H1 (cell line): ENCODE results near the gene FXR2. TPM values are rescaled to one million over a fixed set of nuclear protein-coding genes. Genes with fewer than 3 reads are reported as not detected.

ENCODE experiments used
- CTCF ChIA-PET: fragments of 300-600 bp; sonication (Branson Sonifier 250); formaldehyde crosslinking; loops from one replicate; lab custom pipeline; 2021; ENCODE audit not compliant: partially characterized antibody; lab: Charles Lee
- POLR2A ChIA-PET: fragments of 300-600 bp; sonication (Branson Sonifier 250); formaldehyde crosslinking; loops from one replicate; lab custom pipeline; 2021; ENCODE audit warnings: inconsistent platforms; ENCODE audit not compliant: partially characterized antibody; lab: Charles Lee
- DNase-seq, 2 experiments: peaks; one replicate each; pipeline versions ENCODE4 v3.0.0 to v3.0.0-alpha.2; 2010 to 2022; ENCODE audit warnings: low spot score in 2 of 2, low read depth in 1 of 2, mixed read lengths in 1 of 2
- FAIRE-seq: peaks from 2 replicates; lab custom pipeline; 2011; peaks lifted over from hg19 to GRCh38; lab: Jason Lieb, UNC
- H2AFZ ChIP-seq: 2 replicates; pipeline ENCODE4 v1.8.1; 2012; ENCODE audit warnings: low read length, inconsistent platforms
- H2AK5ac ChIP-seq: 2 replicates; pipeline ENCODE4 v1.6.1; 2013; ENCODE audit warnings: low read depth, low read length
- H2BK120ac ChIP-seq: replicated peaks from 2 replicates; pipeline ENCODE3; 2013; ENCODE audit warnings: low read depth, low read length, inconsistent platforms
- H2BK12ac ChIP-seq: 2 replicates; pipeline ENCODE4 v1.6.1; 2013; ENCODE audit warnings: low read depth, low read length
- H2BK15ac ChIP-seq: 2 replicates; pipeline ENCODE4 v1.6.1; 2013; ENCODE audit warnings: low read length
- H2BK20ac ChIP-seq: 2 replicates; pipeline ENCODE4 v1.6.1; 2013; ENCODE audit warnings: low read length
- H2BK5ac ChIP-seq: 2 replicates; pipeline ENCODE4 v1.6.1; 2013; ENCODE audit warnings: low read depth, low read length
- H3K14ac ChIP-seq: 2 replicates; pipeline ENCODE4 v1.6.1; 2013; ENCODE audit warnings: inconsistent platforms; ENCODE audit not compliant: insufficient read length
- H3K18ac ChIP-seq: 2 replicates; pipeline ENCODE4 v1.6.1; 2013; ENCODE audit warnings: low read length; ENCODE audit errors: extremely low read depth
- H3K23ac ChIP-seq: 2 replicates; pipeline ENCODE4 v1.6.1; 2013; ENCODE audit warnings: inconsistent platforms; ENCODE audit not compliant: insufficient read length
- H3K23me2 ChIP-seq: 2 replicates; pipeline ENCODE4 v1.6.1; 2013; ENCODE audit warnings: low read depth, low read length
- H3K27ac ChIP-seq: 2 replicates; pipeline ENCODE4 v1.6.1; 2011; ENCODE audit warnings: low read depth, low read length, inconsistent platforms
- H3K27me3 ChIP-seq, 4 experiments: replicated peaks in 1 of 4; 1 replicate in 1 of 4; 2 replicates in 3 of 4; pipeline versions ENCODE4 v1.6.1 to v1.8.1; 2011 to 2013; ENCODE audit warnings: low read length in 3 of 4, mild to moderate bottlenecking in 3 of 4, inconsistent platforms in 2 of 4, mixed read lengths in 2 of 4, moderate library complexity in 1 of 4; ENCODE audit not compliant: control insufficient read depth in 3 of 4, insufficient read depth in 3 of 4; ENCODE audit errors: extremely low read depth in 1 of 4
- H3K36me3 ChIP-seq, 4 experiments: 2 replicates each; pipeline versions ENCODE4 v1.6.1 to v1.8.1; 2011 to 2013; ENCODE audit warnings: mild to moderate bottlenecking in 4 of 4, low read length in 3 of 4, moderate library complexity in 2 of 4, control low read depth in 1 of 4, inconsistent platforms in 1 of 4; ENCODE audit not compliant: insufficient read depth in 4 of 4, control insufficient read depth in 2 of 4
- H3K4ac ChIP-seq: replicated peaks from 2 replicates; pipeline ENCODE3; 2013; ENCODE audit warnings: low read length, low read depth, mixed read lengths, inconsistent platforms; ENCODE audit not compliant: insufficient read length
- H3K4me1 ChIP-seq, 4 experiments: replicated peaks in 1 of 4; 1 replicate in 1 of 4; 2 replicates in 3 of 4; pipeline versions ENCODE4 v1.6.1 to v1.8.1; 2011 to 2013; ENCODE audit warnings: low read length in 3 of 4, inconsistent platforms in 2 of 4, mixed read lengths in 1 of 4; ENCODE audit not compliant: insufficient read depth in 4 of 4, control insufficient read depth in 3 of 4
- H3K4me2 ChIP-seq, 2 experiments: 2 replicates each; pipeline versions ENCODE4 v1.6.1 to v1.8.1; 2011 to 2013; ENCODE audit warnings: low read depth in 2 of 2, low read length in 2 of 2, control low read depth in 1 of 2, inconsistent platforms in 1 of 2, mild to moderate bottlenecking in 1 of 2; ENCODE audit not compliant: insufficient read depth in 1 of 2
- H3K4me3 ChIP-seq, 4 experiments: fragments of 200-600, 300-600 bp in 1 of 4; sonication (generic), shearing (Covaris generic), sonication (Bioruptor Twin) in 1 of 4; 2 replicates each; pipeline versions ENCODE4 v1.5.1 to v1.8.1; 2011 to 2016; ENCODE audit warnings: low read length in 4 of 4, low read depth in 3 of 4, control low read depth in 2 of 4, inconsistent platforms in 2 of 4, mild to moderate bottlenecking in 2 of 4, mixed read lengths in 1 of 4, moderate library complexity in 1 of 4; ENCODE audit not compliant: insufficient read depth in 2 of 4; ENCODE audit errors: extremely low read depth in 1 of 4
- H3K56ac ChIP-seq: replicated peaks from 2 replicates; pipeline ENCODE3; 2013; ENCODE audit warnings: low read depth, mild to moderate bottlenecking, mixed read lengths, low read length, inconsistent platforms; ENCODE audit not compliant: insufficient read length
- H3K79me1 ChIP-seq: 2 replicates; pipeline ENCODE4 v1.6.1; 2013; ENCODE audit warnings: low read depth, low read length, control low read depth
- H3K79me2 ChIP-seq, 2 experiments: 2 replicates each; pipeline versions ENCODE4 v1.6.1 to v1.8.1; 2012 to 2013; ENCODE audit warnings: low read length in 2 of 2, mild to moderate bottlenecking in 2 of 2, inconsistent platforms in 1 of 2; ENCODE audit not compliant: insufficient read depth in 2 of 2, control insufficient read depth in 1 of 2
- H3K9ac ChIP-seq, 4 experiments: replicated peaks in 1 of 4; 1 replicate in 1 of 4; 2 replicates in 3 of 4; pipeline versions ENCODE4 v1.6.1 to v1.8.1; 2011 to 2013; ENCODE audit warnings: low read depth in 3 of 4, low read length in 3 of 4, control low read depth in 2 of 4, mild to moderate bottlenecking in 2 of 4, moderate library complexity in 2 of 4, inconsistent platforms in 1 of 4; ENCODE audit errors: extremely low read depth in 1 of 4
- H3K9me3 ChIP-seq, 2 experiments: 2 replicates each; pipeline versions ENCODE4 v1.6.1 to v1.8.1; 2012 to 2013; ENCODE audit warnings: mild to moderate bottlenecking in 2 of 2, moderate library complexity in 2 of 2, control low read depth in 1 of 2, inconsistent platforms in 1 of 2, low read depth in 1 of 2, low read length in 1 of 2, mixed read lengths in 1 of 2; ENCODE audit not compliant: insufficient read depth in 2 of 2
- H4K20me1 ChIP-seq, 2 experiments: replicated peaks in 1 of 2; 2 replicates each; pipeline versions ENCODE3 to v1.8.1; 2011 to 2013; ENCODE audit warnings: inconsistent platforms in 2 of 2, low read length in 2 of 2, mild to moderate bottlenecking in 1 of 2; ENCODE audit not compliant: insufficient read depth in 2 of 2, control insufficient read depth in 1 of 2
- H4K5ac ChIP-seq: 2 replicates; pipeline ENCODE4 v1.6.1; 2013; ENCODE audit warnings: low read length, low read depth, mixed read lengths, inconsistent platforms; ENCODE audit not compliant: insufficient read length
- H4K8ac ChIP-seq: 2 replicates; pipeline ENCODE4 v1.8.0; 2013; ENCODE audit warnings: mild to moderate bottlenecking, moderate library complexity, low read length, inconsistent platforms; ENCODE audit not compliant: insufficient read depth; ENCODE audit errors: extremely low read depth
- H4K91ac ChIP-seq: replicated peaks from 2 replicates; pipeline ENCODE3; 2013; ENCODE audit warnings: low read length, mixed read lengths, inconsistent platforms; ENCODE audit not compliant: insufficient read length
- BACH1 ChIP-seq: IDR thresholded peaks from 2 replicates; pipeline ENCODE4 v1.6.1; 2012; ENCODE audit warnings: low read length, improper control_type of control experiment
- CBX5 ChIP-seq: fragments of 300-800, 300-1000 bp; sonication (generic); IDR thresholded peaks from 2 replicates; pipeline ENCODE4 v1.7.1; 2016; ENCODE audit warnings: antibody characterized with exemption, low read length, low read depth
- CBX8 ChIP-seq: fragments of 300-800, 300-1000 bp; sonication (generic); IDR thresholded peaks from 2 replicates; pipeline ENCODE4 v1.7.1; 2016; ENCODE audit warnings: low read depth, low read length, borderline replicate concordance
- CHD2 ChIP-seq: IDR thresholded peaks from 2 replicates; pipeline ENCODE4 v1.6.1; 2012; ENCODE audit warnings: low read length, improper control_type of control experiment
- EGR1 ChIP-seq: IDR thresholded peaks from 2 replicates; pipeline ENCODE4 v1.6.1; 2011; ENCODE audit warnings: low read depth, low read length, borderline replicate concordance
- GTF2F1 ChIP-seq: IDR thresholded peaks from 2 replicates; pipeline ENCODE4 v1.6.1; 2012; ENCODE audit warnings: low read depth, low read length, improper control_type of control experiment, borderline replicate concordance
- KDM1A ChIP-seq: fragments of 200-600, 300-600 bp; sonication (generic); IDR thresholded peaks from 2 replicates; pipeline ENCODE4 v1.7.1; 2016; ENCODE audit warnings: mild to moderate bottlenecking, low read length, borderline replicate concordance
- POLR2A ChIP-seq, 2 experiments: IDR thresholded peaks; 1 replicate in 1 of 2; 2 replicates in 1 of 2; pipeline ENCODE4 v1.6.1; 2011; ENCODE audit warnings: low read depth in 2 of 2, low read length in 2 of 2, mild to moderate bottlenecking in 2 of 2; ENCODE audit errors: control extremely low read depth in 1 of 2
- RXRA ChIP-seq: IDR thresholded peaks from 2 replicates; pipeline ENCODE4 v1.6.1; 2011; ENCODE audit warnings: low read depth, mild to moderate bottlenecking, low read length, moderate library complexity; ENCODE audit not compliant: insufficient read depth
- SAP30 ChIP-seq: fragments of 300-600 bp; sonication (generic); IDR thresholded peaks from 2 replicates; pipeline ENCODE4 v1.7.1; 2012; ENCODE audit warnings: low read length, moderate library complexity, mild to moderate bottlenecking, inconsistent platforms; ENCODE audit not compliant: insufficient read depth, insufficient replicate concordance
- SIRT6 ChIP-seq: IDR thresholded peaks from one replicate; pipeline ENCODE4 v1.7.1; 2012; ENCODE audit warnings: low read length, inconsistent platforms
- SRF ChIP-seq: IDR thresholded peaks from 2 replicates; pipeline ENCODE4 v1.6.1; 2011; ENCODE audit warnings: mild to moderate bottlenecking, low read depth, low read length, moderate library complexity
- SUZ12 ChIP-seq: fragments of 200-600 bp; sonication (generic); IDR thresholded peaks from 2 replicates; pipeline ENCODE4 v1.6.1; 2012; ENCODE audit warnings: mild to moderate bottlenecking, inconsistent platforms, low read length, moderate library complexity, mixed read lengths
- TAF7 ChIP-seq: optimal IDR thresholded peaks from 2 replicates; pipeline ENCODE3; 2011; ENCODE audit warnings: low read depth, mild to moderate bottlenecking, inconsistent platforms, low read length, moderate library complexity, borderline replicate concordance
- ZNF274 ChIP-seq: IDR thresholded peaks from 2 replicates; pipeline ENCODE4 v1.7.0; 2012; ENCODE audit warnings: low read length, borderline replicate concordance; ENCODE audit errors: extremely low read depth
- WGBS, 2 experiments: shearing (Covaris generic) in 1 of 2; methylation state at CpG; one replicate each; pipeline versions ENCODE4 v1.1.6 to v1.1.7; 2013 to 2015; ENCODE audit warnings: low lambda C conversion rate in 2 of 2, mixed read lengths in 2 of 2, inconsistent platforms in 1 of 2, low coverage in 1 of 2, missing lambda C conversion rate in 1 of 2; ENCODE audit not compliant: insufficient replicate concordance in 2 of 2, insufficient coverage in 1 of 2, insufficient read length in 1 of 2; ENCODE audit errors: extremely low coverage in 1 of 2, missing lambda C conversion rate in 1 of 2; 5-methylcytosine and 5-hydroxymethylcytosine counted together
- polyA plus RNA-seq, 7 experiments: library from polyadenylated mRNA; depleted of rRNA in 3 of 7; stranded (reverse) in 5 of 7; unstranded in 2 of 7; fragments of >200 nt in 5 of 7; fragments of 200-250 nt in 2 of 7; gene quantifications; 1 replicate in 5 of 7; 2 replicates in 1 of 7; 4 replicates in 1 of 7; pipeline versions ENCODE4 v1.2.1 to v1.2.3, GENCODE V29; 2011 to 2013; ENCODE audit warnings: missing spikeins in 2 of 7, mixed read lengths in 2 of 7
- total RNA-seq: library from RNA; stranded (reverse); fragmentation: NEBNext Ultra II Directional; extraction: Animal tissue kit (Norgen Biotek cat#: 25700); gene quantifications from 2 replicates; pipeline ENCODE4 v1.2.1, GENCODE V29; 2021

FXR2 gene
- total and polyA plus RNA-seq, 2 of the 8 experiments (the other 6 are each of a cell fraction or from before 2014, with no cell fraction given), result 26.2 to 44.0 TPM

GRCh38 chr17:7647018-7647417 lies 32.3 kb upstream of the FXR2 start:
- no peak overlapping the region for H2BK120ac ChIP-seq
- WGBS, 2 experiments, result 98% methylated on average over 4 of the region's 4 CpGs; no CpG with 5 or more reads in 1 of the 2 experiments
- no peak for DNase-seq
- H3K27ac ChIP-seq, result no peak overlapping the region
- no peak overlapping the region for H3K18ac ChIP-seq
- TF ChIP-seq RXRA (no peak), SUZ12 (no peak), POLR2A (IDR thresholded peaks at IDR 0.05; ENCODE audit: control extremely low read depth in 1 of 2, low read depth in 2 of 2, low read length in 2 of 2) (no peak), SIRT6 (no peak), GTF2F1 (no peak), BACH1 (no peak), CBX5 (no peak), KDM1A (no peak), SAP30 (no peak), TAF7 (no peak), EGR1 (no peak), CHD2 (no peak), ZNF274 (no peak), CBX8 (no peak), SRF (no peak)
- TF ChIP-seq, all 59 proteins: peak for 0
- peaks cover 0 to 4% (median 2%) of the 10 kb centered on the region in 4 experiments; a peak in 3 of 7 replicates for H3K27me3 ChIP-seq
- H3K79me1 ChIP-seq, result no peaks in the 10 kb centered on the region
- no peak overlapping the region for H3K4me3 ChIP-seq
- no peaks in the 10 kb centered on the region for H3K36me3 ChIP-seq
- no peak overlapping the region for H2BK15ac ChIP-seq
- H4K20me1 ChIP-seq, result peaks cover 0 to 1% of the 10 kb centered on the region in 2 experiments
- no peaks in the 10 kb centered on the region for H3K79me2 ChIP-seq
- no peak overlapping the region for H2BK12ac ChIP-seq
- no peak for FAIRE-seq
- H3K9me3 ChIP-seq, result no peaks in the 10 kb centered on the region
- H3K14ac ChIP-seq, result no peak overlapping the region
- no peak overlapping the region for H3K4me2 ChIP-seq
- no peak overlapping the region for H3K23ac ChIP-seq
- H4K8ac ChIP-seq, result no peak overlapping the region
- peaks cover 0 to 7% (median 5%) of the 10 kb centered on the region in 4 experiments; a peak in 5 of 7 replicates for H3K4me1 ChIP-seq
- H3K4ac ChIP-seq, result no peak overlapping the region
- no peak overlapping the region for H2BK5ac ChIP-seq
- H2BK20ac ChIP-seq, result no peak overlapping the region
- H2AFZ ChIP-seq, result no peak overlapping the region; the same call in 1 of the 2 replicates
- no peak overlapping the region for H2AK5ac ChIP-seq
- H3K9ac ChIP-seq, result no peak overlapping the region
- H3K56ac ChIP-seq, result no peak overlapping the region
- CTCF ChIA-PET, result interaction anchor here (0.5 to 18.2 kb wide), 7 partner anchors 14 to 473 kb away, joined by 3 to 211 read pairs (median 6); partner anchors contain the start of genes SAT2, SHBG, TP53 and WRAP53
- H3K23me2 ChIP-seq, result peaks cover 14% of the 10 kb centered on the region
- H4K91ac ChIP-seq, result no peak overlapping the region
- no peak overlapping the region for H4K5ac ChIP-seq
- POLR2A ChIA-PET, result interaction anchor here (58.0 to 79.4 kb wide), 2 partner anchors 7 to 20 kb away, joined by 2272 read pairs; partner anchors contain the start of genes ATP1B2, FXR2, SAT2 and SHBG
